IMR-90 (cell line): ENCODE data around the gene CPB2. TPM values are rescaled to one million over a fixed set of nuclear protein-coding genes. Genes with fewer than 3 reads are reported as not detected.

ENCODE experiments used
- ATAC-seq: fragments of 200-7000 bp; cut with Tn5 transposase; 2 replicates; pipeline ENCODE4 v1.9.1; 2020; ENCODE audit warnings: low read depth, mild to moderate bottlenecking, moderate library complexity
- BruUV-seq: library from RNA; stranded (reverse); fragments of 400-500 nt; replicated peaks from 2 replicates; lab custom pipeline; 2021; lab: Mats Ljungman, UMichigan
- CTCF ChIA-PET: fragments of 300-600 bp; formaldehyde crosslinking; extraction: SDS; loops from one replicate; lab custom pipeline; 2021; ENCODE audit warnings: antibody characterized with exemption; lab: Yijun Ruan, JAX
- POLR2A ChIA-PET: fragments of 300-600 bp; sonication (Branson Sonifier 250); formaldehyde crosslinking; loops from one replicate; lab custom pipeline; 2022; ENCODE audit warnings: antibody characterized with exemption; ENCODE audit not compliant: unreplicated experiment; lab: Charles Lee
- DNase-seq: peaks from one replicate; pipeline ENCODE4 v3.0.0; 2013
- H2AFZ ChIP-seq: replicated peaks from 2 replicates; pipeline ENCODE3; 2013; ENCODE audit warnings: low read length, mild to moderate bottlenecking; ENCODE audit not compliant: poor library complexity
- H2AK5ac ChIP-seq: 2 replicates; pipeline ENCODE4 v1.6.1; 2013; ENCODE audit warnings: low read depth, low read length, inconsistent platforms
- H2AK9ac ChIP-seq: replicated peaks from 2 replicates; pipeline ENCODE3; 2013; ENCODE audit warnings: mild to moderate bottlenecking, low read depth, low read length, moderate library complexity; ENCODE audit not compliant: poor library complexity
- H2BK120ac ChIP-seq: 2 replicates; pipeline ENCODE4 v1.6.1; 2013; ENCODE audit warnings: low read depth, low read length, inconsistent platforms
- H2BK15ac ChIP-seq: 3 replicates; pipeline ENCODE4 v1.6.1; 2013; ENCODE audit warnings: low read depth, low read length, inconsistent platforms
- H2BK20ac ChIP-seq: 2 replicates; pipeline ENCODE4 v1.6.1; 2013; ENCODE audit warnings: low read depth, mild to moderate bottlenecking, inconsistent platforms, low read length, moderate library complexity
- H2BK5ac ChIP-seq: 2 replicates; pipeline ENCODE4 v1.6.1; 2013; ENCODE audit warnings: mild to moderate bottlenecking, low read depth, low read length, inconsistent platforms; ENCODE audit not compliant: poor library complexity, severe bottlenecking
- H3K14ac ChIP-seq: replicated peaks from 2 replicates; pipeline ENCODE4 v1.6.1; 2013; ENCODE audit warnings: low read depth, low read length, inconsistent platforms
- H3K18ac ChIP-seq: 2 replicates; pipeline ENCODE4 v1.6.1; 2013; ENCODE audit warnings: low read depth, low read length, control low read depth
- H3K23ac ChIP-seq: 2 replicates; pipeline ENCODE4 v1.6.1; 2013; ENCODE audit warnings: low read depth, low read length, inconsistent platforms
- H3K27ac ChIP-seq: 2 replicates; pipeline ENCODE4 v1.5.1; 2013; ENCODE audit warnings: mild to moderate bottlenecking, control low read depth, low read length; ENCODE audit not compliant: insufficient read depth
- H3K27me3 ChIP-seq: 2 replicates; pipeline ENCODE4 v1.6.1; 2013; ENCODE audit warnings: low read length; ENCODE audit not compliant: control insufficient read depth, insufficient read depth
- H3K36me3 ChIP-seq: 2 replicates; pipeline ENCODE4 v1.6.1; 2013; ENCODE audit warnings: low read length, mixed read lengths; ENCODE audit not compliant: control insufficient read depth, insufficient read depth
- H3K4ac ChIP-seq: 2 replicates; pipeline ENCODE4 v1.6.1; 2013; ENCODE audit warnings: low read depth, low read length, inconsistent platforms
- H3K4me1 ChIP-seq: 2 replicates; pipeline ENCODE4 v1.6.1; 2013; ENCODE audit warnings: low read length, mixed read lengths; ENCODE audit not compliant: control insufficient read depth, insufficient read depth
- H3K4me2 ChIP-seq: 2 replicates; pipeline ENCODE4 v1.6.1; 2013; ENCODE audit warnings: low read depth, mild to moderate bottlenecking, control low read depth, low read length, moderate library complexity
- H3K4me3 ChIP-seq: 2 replicates; pipeline ENCODE4 v1.5.1; 2013; ENCODE audit warnings: low read depth, mild to moderate bottlenecking, control low read depth, low read length, moderate library complexity; ENCODE audit not compliant: insufficient read depth
- H3K56ac ChIP-seq: 2 replicates; pipeline ENCODE4 v1.6.1; 2013; ENCODE audit warnings: low read length, inconsistent platforms; ENCODE audit not compliant: insufficient read depth; ENCODE audit errors: extremely low read depth
- H3K79me1 ChIP-seq, 2 experiments: 2 replicates each; pipeline ENCODE4 v1.6.1; 2013; ENCODE audit warnings: low read length in 2 of 2, inconsistent platforms in 1 of 2, low read depth in 1 of 2
- H3K9ac ChIP-seq: 2 replicates; pipeline ENCODE4 v1.6.1; 2013; ENCODE audit warnings: low read depth, low read length, control low read depth
- H3K9me1 ChIP-seq: 2 replicates; pipeline ENCODE4 v1.6.1; 2013; ENCODE audit warnings: low read length, inconsistent platforms; ENCODE audit not compliant: insufficient read depth
- H3K9me3 ChIP-seq: 2 replicates; pipeline ENCODE4 v1.6.1; 2013; ENCODE audit warnings: low read length; ENCODE audit not compliant: control insufficient read depth, insufficient read depth
- H4K20me1 ChIP-seq: 2 replicates; pipeline ENCODE4 v1.6.1; 2013; ENCODE audit warnings: low read length, inconsistent platforms; ENCODE audit not compliant: insufficient read depth
- H4K5ac ChIP-seq: 2 replicates; pipeline ENCODE4 v1.6.1; 2013; ENCODE audit warnings: mild to moderate bottlenecking, low read depth, low read length, control low read depth
- H4K8ac ChIP-seq, 2 experiments: 2 replicates each; pipeline ENCODE4 v1.6.1; 2013; ENCODE audit warnings: low read depth in 2 of 2, low read length in 2 of 2, control low read depth in 1 of 2, inconsistent platforms in 1 of 2
- H4K91ac ChIP-seq: 2 replicates; pipeline ENCODE4 v1.6.1; 2013; ENCODE audit warnings: low read depth, low read length, inconsistent platforms; ENCODE audit not compliant: insufficient read depth
- BHLHE40 ChIP-seq: fragments of 150-350 bp; IDR thresholded peaks from 2 replicates; pipeline ENCODE4 v1.6.1; 2016; ENCODE audit warnings: mild to moderate bottlenecking, low read depth, low read length
- CEBPB ChIP-seq: IDR thresholded peaks from 2 replicates; pipeline ENCODE4 v1.6.1; 2012; ENCODE audit warnings: low read depth, low read length, improper control_type of control experiment
- CHD1 ChIP-seq: IDR thresholded peaks from 2 replicates; pipeline ENCODE4 v1.6.1; 2012; ENCODE audit warnings: low read depth, low read length, improper control_type of control experiment
- CTCF ChIP-seq: conservative IDR thresholded peaks from 2 replicates; pipeline ENCODE4 v1.5.1; 2012; ENCODE audit warnings: mild to moderate bottlenecking, low read depth, low read length, improper control_type of control experiment
- FOS ChIP-seq: fragments of 150-350 bp; IDR thresholded peaks from 2 replicates; pipeline ENCODE4 v1.6.1; 2016; ENCODE audit warnings: low read depth, low read length
- MAFK ChIP-seq: IDR thresholded peaks from 2 replicates; pipeline ENCODE4 v1.6.1; 2012; ENCODE audit warnings: low read depth, low read length, improper control_type of control experiment
- MAZ ChIP-seq: IDR thresholded peaks from 2 replicates; pipeline ENCODE4 v1.6.1; 2012; ENCODE audit warnings: low read depth, mild to moderate bottlenecking, low read length, improper control_type of control experiment, moderate library complexity, borderline replicate concordance
- MXI1 ChIP-seq: IDR thresholded peaks from 2 replicates; pipeline ENCODE4 v1.6.1; 2012; ENCODE audit warnings: low read depth, mild to moderate bottlenecking, low read length, moderate library complexity, borderline replicate concordance
- NFE2L2 ChIP-seq: fragments of 150-350 bp; IDR thresholded peaks from 2 replicates; pipeline ENCODE4 v1.6.1; 2016; ENCODE audit warnings: low read depth, mild to moderate bottlenecking, low read length
- POLR2A ChIP-seq: IDR thresholded peaks from 2 replicates; pipeline ENCODE4 v1.6.1; 2012; ENCODE audit warnings: mild to moderate bottlenecking, low read depth, low read length
- RAD21 ChIP-seq: IDR thresholded peaks from 2 replicates; pipeline ENCODE4 v1.6.1; 2012; ENCODE audit warnings: low read length, improper control_type of control experiment
- RCOR1 ChIP-seq: IDR thresholded peaks from 2 replicates; pipeline ENCODE4 v1.6.1; 2012; ENCODE audit warnings: mild to moderate bottlenecking, low read length, improper control_type of control experiment; ENCODE audit not compliant: insufficient replicate concordance
- RFX5 ChIP-seq: IDR thresholded peaks from 2 replicates; pipeline ENCODE4 v1.8.0; 2012; ENCODE audit warnings: low read depth, mild to moderate bottlenecking, low read length, moderate library complexity
- SMC3 ChIP-seq: fragments of 150-350 bp; IDR thresholded peaks from 2 replicates; pipeline ENCODE4 v1.6.1; 2016; ENCODE audit warnings: low read depth, mild to moderate bottlenecking, antibody characterized with exemption, low read length, moderate library complexity
- WGBS, 2 experiments: methylation state at CpG; one replicate each; pipeline versions ENCODE4 v1.1.5 to v1.1.7; 2013; ENCODE audit warnings: missing lambda C conversion rate in 2 of 2; ENCODE audit not compliant: insufficient read length in 1 of 2; ENCODE audit errors: extremely low coverage in 2 of 2; 5-methylcytosine and 5-hydroxymethylcytosine counted together
- dilution Hi-C: fragments of 300-500 bp; cut with HindIII; formaldehyde crosslinking; loops from one replicate; pipeline ENCODE4 v1.14.3; 2018; ENCODE audit warnings: low sequenced_read_pairs; ENCODE audit not compliant: unreplicated experiment
- in situ Hi-C: fragments of 300-500 bp; cut with MboI; formaldehyde crosslinking; loops from 3 replicates; pipeline ENCODE4 v1.14.3; 2019; ENCODE audit warnings: low sequenced_read_pairs, inconsistent platforms, mixed read lengths
- intact Hi-C: fragments of 100-400 bp; cut with micrococcal nuclease; formaldehyde crosslinking; loops from 2 replicates; pipeline ENCODE4 v1.10.0; 2022
- polyA plus RNA-seq, 3 experiments: library from polyadenylated mRNA; depleted of rRNA; stranded (reverse); fragments of >200 nt; gene quantifications; 2 replicates each; pipeline ENCODE4 v1.2.3, GENCODE V29; 2012; ENCODE audit warnings: low replicate concordance in 1 of 3
- total RNA-seq: library from RNA; depleted of rRNA; stranded (reverse); fragments of >200 nt; gene quantifications from 2 replicates; pipeline ENCODE4 v1.2.3, GENCODE V29; 2012
- TF ChIP-seq, protein P1 (sequence below): fragments of 150-350 bp; IDR thresholded peaks from 2 replicates; pipeline ENCODE4 v1.6.1; 2016; ENCODE audit warnings: low read depth, mild to moderate bottlenecking, low read length, moderate library complexity, borderline replicate concordance

Gene CPB2
- total and polyA plus RNA-seq, 2 of the 4 experiments (the other 2 are of a cell fraction), result not detected

DNA sequence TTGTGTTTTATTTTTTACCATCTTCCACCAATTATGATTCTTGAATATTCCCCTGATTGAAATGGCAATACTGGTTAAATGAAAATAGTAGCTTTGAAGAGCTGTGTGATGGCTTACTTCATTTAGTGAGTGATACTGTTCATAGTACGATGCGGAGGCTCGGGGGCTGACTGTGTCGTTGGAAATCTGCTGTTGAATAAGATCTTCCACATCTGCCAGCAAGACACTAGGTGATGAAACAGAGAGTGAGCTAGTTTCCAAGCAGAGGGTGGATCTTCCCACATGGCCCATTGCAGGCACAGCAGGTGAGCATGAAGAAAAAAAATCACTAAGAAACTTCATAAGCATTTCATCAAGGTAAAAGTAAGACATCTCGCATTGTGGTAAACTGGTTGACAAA, 22.5 kb downstream of the CPB2 start:
- Histone ChIP-seq H3K14ac (no peak overlapping the region), H3K9me3 (no peaks in the 10 kb centered on the region), H3K9me1 (no peaks in the 10 kb centered on the region), H2AFZ (no peak overlapping the region), H3K23ac (no peak overlapping the region), H4K8ac (no peak overlapping the region), H3K4ac (no peak overlapping the region), H3K79me1 (no peaks in the 10 kb centered on the region), H3K4me2 (no peak overlapping the region), H2BK15ac (no peak overlapping the region), H4K20me1 (no peaks in the 10 kb centered on the region), H2AK9ac (no peak overlapping the region), H3K36me3 (no peaks in the 10 kb centered on the region), H3K4me1 (no peaks in the 10 kb centered on the region), H3K27me3 (no peaks in the 10 kb centered on the region), H3K18ac (no peak overlapping the region), H3K4me3 (no peak overlapping the region), H4K91ac (no peak overlapping the region), H4K5ac (no peak overlapping the region), H3K27ac (no peak overlapping the region), H2BK20ac (no peak overlapping the region), H2BK5ac (no peak overlapping the region), H3K9ac (no peak overlapping the region), H2BK120ac (no peak overlapping the region), H2AK5ac (no peak overlapping the region), H3K56ac (no peak overlapping the region)
- BruUV-seq, result no TSS peak
- dilution Hi-C loops (no loop called here), in situ Hi-C loops (no loop called here), intact Hi-C loops (no loop called here)
- ChIA-PET CTCF (interaction anchor here (1.7 kb wide), 1 partner anchor 10 kb away, joined by 4 read pairs; no protein-coding TSS in a partner anchor), POLR2A (no interaction called here)
- no CpG with 5 or more reads among the region's 5 CpGs for WGBS, 2 experiments
- DNase-seq (no peak), ATAC-seq (no peak)
- TF ChIP-seq FOS (no peak), SMC3 (no peak), CHD1 (no peak), MXI1 (no peak), CTCF (no peak), POLR2A (no peak), CEBPB (no peak), RFX5 (no peak), RCOR1 (no peak), NFE2L2 (no peak), MAFK (no peak), RAD21 (no peak), MAZ (no peak), BHLHE40 (no peak)
- TF ChIP-seq, protein P1, sequence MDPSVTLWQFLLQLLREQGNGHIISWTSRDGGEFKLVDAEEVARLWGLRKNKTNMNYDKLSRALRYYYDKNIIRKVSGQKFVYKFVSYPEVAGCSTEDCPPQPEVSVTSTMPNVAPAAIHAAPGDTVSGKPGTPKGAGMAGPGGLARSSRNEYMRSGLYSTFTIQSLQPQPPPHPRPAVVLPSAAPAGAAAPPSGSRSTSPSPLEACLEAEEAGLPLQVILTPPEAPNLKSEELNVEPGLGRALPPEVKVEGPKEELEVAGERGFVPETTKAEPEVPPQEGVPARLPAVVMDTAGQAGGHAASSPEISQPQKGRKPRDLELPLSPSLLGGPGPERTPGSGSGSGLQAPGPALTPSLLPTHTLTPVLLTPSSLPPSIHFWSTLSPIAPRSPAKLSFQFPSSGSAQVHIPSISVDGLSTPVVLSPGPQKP, result no peak
